NK-92 (cell line): ENCODE data around the gene VPS8.

ENCODE experiments used
- DNase-seq: peaks from one replicate; lab custom pipeline; 2025; ENCODE audit not compliant: unreplicated experiment; lab: John Stamatoyannopoulos, UW

Gene VPS8, protein sequence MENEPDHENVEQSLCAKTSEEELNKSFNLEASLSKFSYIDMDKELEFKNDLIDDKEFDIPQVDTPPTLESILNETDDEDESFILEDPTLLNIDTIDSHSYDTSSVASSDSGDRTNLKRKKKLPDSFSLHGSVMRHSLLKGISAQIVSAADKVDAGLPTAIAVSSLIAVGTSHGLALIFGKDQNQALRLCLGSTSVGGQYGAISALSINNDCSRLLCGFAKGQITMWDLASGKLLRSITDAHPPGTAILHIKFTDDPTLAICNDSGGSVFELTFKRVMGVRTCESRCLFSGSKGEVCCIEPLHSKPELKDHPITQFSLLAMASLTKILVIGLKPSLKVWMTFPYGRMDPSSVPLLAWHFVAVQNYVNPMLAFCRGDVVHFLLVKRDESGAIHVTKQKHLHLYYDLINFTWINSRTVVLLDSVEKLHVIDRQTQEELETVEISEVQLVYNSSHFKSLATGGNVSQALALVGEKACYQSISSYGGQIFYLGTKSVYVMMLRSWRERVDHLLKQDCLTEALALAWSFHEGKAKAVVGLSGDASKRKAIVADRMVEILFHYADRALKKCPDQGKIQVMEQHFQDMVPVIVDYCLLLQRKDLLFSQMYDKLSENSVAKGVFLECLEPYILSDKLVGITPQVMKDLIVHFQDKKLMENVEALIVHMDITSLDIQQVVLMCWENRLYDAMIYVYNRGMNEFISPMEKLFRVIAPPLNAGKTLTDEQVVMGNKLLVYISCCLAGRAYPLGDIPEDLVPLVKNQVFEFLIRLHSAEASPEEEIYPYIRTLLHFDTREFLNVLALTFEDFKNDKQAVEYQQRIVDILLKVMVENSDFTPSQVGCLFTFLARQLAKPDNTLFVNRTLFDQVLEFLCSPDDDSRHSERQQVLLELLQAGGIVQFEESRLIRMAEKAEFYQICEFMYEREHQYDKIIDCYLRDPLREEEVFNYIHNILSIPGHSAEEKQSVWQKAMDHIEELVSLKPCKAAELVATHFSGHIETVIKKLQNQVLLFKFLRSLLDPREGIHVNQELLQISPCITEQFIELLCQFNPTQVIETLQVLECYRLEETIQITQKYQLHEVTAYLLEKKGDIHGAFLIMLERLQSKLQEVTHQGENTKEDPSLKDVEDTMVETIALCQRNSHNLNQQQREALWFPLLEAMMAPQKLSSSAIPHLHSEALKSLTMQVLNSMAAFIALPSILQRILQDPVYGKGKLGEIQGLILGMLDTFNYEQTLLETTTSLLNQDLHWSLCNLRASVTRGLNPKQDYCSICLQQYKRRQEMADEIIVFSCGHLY (N-terminal part only)

DNA sequence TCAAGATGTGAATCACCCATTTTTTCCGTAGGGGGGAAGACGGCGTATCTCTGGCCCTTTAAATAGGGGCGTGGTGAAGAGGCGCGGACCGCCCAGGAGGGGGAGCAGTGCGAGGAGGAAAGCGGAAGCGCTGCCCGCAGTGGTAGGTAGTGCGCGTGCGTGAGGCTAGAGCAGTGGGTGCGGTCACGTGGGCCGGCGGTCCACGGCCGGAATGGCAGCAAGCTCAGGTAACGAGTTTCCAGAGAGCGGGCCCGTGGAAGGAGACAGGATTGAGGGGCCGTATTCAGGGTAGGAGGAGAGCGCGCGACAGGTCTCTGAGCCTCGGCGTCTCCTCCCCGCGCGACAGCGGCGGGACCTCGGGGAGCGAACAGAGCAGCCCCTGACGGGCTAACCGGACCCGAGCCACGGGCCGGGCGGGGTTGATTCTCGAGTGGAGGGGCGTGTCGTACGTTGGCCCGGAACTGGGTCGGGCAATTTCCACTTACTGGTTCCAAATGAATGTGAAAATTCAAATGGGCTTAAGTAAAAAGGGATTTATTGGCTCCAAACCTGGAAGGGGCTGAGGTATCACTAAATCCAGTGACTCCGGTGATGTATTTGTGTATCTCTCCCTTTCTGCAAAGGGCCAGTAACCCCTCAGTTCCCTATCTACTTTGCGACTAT lies at the start of gene VPS8:
Gene VPS8 (plus strand): TSS at position 168 of the 663 bp plus-strand sequence. CDS start 12,467 bp downstream, outside the sequence.
- DNase-seq: peak; percentile 78

DNA sequence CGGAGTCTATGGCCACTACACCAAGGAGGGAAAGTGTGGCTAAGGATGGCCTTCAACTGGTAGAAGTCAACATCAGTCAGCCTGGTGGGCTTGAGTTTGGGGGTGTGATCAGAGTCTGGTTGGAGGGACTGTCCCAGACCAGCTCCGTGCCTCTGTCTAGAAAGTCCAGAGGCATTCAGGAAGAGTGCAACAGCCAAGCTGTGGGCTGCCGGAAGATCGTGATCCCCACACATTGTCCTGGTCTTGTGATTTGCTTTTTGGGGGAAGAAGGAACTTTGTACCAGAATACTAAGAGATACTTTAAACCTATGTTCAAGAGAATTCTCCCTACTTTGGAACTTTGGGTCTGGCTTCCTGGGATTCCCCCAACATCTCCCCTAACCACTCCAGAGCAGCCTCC lies 47.8 kb upstream of the VPS8 start:
- no peak for DNase-seq

DNA sequence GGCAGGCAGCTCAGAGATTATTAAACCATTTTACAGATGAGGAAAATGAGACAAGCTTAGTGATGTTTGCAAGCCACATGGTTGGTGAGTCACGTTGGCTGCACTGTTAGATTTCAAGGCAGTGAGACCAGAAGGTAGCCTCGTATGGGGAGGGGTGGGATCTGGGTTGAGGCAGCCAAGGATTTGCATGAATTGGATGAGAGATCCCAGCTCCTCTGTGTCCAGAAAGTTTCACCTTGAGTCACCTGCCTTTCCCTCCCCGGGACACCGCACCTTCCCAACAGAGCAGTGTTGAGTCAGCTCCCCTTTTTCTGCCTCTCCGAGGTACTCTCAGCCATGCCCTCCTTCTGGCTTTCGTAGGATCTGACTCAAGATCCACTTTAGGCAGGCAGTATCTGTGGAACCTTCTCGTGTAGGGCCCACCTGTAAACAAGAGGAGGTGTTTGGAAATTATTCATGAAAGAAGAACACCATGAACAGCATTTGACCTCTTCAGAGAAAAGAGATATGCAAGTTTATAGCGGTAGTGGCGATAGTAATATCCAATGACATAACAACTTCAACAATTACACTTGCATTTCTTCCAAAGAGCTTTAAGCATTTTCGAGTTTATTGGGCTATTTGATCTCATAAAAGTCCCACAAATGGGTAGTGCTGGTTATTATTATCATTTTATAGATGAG lies 46.8 kb upstream of the VPS8 start:
- DNase-seq: no peak

DNA sequence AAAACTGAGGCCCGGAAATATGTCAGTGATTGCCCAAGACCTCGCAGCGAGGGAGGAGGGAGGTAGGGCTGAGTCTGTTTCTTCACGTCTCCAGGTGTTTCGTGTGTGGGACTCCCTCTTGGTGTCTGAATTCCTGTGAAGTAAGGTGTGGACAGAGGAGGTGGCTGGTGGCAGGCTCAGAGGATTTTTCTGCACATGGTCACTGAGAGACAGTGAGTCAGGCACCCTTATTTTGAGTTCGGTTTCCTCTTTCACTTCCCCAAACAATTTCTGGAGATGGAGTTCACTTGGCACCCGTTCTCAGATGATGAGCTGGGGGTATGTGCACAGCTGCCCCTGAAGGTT lies 46.3 kb upstream of the VPS8 start:
- no peak for DNase-seq

DNA sequence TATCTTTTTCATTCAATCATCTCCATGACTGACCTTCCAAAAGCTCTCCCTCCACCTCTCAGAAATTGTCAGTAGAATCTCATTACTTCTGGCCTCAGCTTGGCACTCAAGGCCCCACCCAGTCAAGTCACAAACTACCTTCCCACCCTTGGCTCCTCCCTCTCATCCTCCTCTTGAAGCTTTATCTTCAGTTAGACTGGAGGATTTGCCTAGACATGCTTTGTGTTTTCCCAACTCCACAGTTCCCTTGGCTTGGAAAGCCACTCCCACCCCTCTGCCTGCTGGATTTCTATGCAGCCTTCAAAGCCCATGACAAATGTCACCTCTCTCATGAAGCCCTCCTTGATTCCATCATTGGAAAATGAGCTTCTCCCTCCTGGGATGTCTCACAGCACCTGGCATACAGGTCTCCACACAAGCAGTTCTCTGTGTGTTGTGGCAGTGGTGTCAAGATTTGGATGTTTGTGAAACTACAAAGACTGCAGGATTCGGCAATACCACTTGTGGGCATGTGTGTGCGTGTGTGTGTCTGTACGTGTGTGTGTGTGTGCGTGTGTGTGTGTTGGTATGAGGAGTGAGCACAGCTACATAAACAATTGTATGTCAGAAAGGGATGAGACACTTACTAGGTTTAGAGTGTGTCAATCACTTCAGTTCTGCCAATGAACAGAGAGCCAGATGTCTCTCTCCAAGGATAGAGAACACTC lies 45.3 kb upstream of the VPS8 start:
- DNase-seq: no peak

DNA sequence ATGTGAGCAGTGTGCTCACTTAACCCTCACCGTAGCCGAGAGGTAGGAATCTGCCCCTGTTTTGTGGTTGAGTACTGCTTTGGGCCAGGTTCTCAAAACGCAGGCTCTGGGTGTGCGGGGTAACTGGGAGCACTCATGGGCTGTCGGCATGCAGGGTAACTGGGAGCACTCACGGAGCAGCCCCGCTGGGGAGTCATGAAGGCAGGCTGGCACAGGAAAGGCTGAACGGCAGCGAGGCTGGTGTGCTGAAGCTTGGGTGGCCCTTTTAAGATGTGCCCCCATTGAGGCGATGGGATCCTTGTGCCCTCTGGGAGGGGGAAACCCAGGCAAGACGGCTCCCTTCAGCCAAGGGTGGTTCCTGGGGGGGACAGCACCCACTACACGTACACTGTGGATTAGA lies 44.6 kb upstream of the VPS8 start:
- no peak for DNase-seq

DNA sequence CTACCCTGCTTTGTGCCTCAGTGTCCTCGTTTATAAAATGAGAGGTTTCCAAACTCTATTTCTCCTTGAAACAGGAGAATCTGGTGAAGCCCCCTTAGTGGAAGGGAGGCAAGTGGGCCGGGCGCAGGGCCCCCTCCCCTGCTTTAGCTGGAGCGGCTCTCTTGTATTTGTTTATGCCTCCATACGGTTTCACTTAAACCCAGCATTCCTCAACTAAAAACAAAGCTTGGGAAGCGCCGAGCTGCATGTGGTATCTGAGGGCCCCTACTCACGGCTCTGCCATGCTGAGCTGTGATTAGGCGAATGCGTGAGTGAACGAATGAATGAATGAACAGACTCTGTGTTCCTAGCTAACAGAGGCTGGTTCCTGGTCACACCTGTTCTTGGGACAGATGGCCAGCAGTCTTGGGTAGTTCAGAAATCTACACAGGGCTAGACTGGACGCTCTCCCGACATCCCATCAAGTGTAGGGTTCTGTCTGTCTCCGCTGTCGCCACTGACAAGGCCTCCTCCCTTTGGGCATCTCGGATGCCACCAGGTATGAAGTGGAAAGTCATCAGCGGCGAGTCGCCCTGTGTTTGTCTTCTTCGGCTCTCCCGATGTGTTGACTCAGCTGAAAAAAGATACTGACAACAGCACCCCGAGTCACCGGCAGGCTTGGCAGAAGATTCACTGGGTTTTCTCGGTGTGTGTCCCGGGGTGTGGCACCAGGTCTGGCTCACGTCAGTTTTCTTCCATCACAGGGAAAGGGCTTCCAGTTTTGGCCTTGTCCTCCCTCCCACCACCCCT lies 42.4 kb upstream of the VPS8 start:
- DNase-seq: no peak

DNA sequence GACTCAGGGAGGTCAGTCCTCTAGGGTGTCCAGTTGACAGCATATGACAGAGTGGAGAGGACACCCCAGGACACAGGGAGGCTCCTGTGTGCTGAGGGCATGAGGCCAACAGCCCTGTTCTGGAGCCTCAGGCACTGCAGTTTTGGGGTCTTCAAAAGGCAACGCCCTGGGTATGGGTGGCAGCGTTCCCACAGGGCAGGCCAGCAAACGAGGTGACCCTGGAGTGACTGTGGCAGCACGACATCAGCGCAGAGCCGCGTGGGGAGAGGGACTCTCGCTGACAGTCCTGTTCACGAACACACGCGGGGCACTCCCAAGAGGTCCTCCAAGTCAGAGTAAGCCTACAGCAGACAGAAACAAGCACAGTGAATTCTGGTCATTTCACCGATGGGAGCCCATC lies 41.4 kb upstream of the VPS8 start:
- no peak for DNase-seq

DNA sequence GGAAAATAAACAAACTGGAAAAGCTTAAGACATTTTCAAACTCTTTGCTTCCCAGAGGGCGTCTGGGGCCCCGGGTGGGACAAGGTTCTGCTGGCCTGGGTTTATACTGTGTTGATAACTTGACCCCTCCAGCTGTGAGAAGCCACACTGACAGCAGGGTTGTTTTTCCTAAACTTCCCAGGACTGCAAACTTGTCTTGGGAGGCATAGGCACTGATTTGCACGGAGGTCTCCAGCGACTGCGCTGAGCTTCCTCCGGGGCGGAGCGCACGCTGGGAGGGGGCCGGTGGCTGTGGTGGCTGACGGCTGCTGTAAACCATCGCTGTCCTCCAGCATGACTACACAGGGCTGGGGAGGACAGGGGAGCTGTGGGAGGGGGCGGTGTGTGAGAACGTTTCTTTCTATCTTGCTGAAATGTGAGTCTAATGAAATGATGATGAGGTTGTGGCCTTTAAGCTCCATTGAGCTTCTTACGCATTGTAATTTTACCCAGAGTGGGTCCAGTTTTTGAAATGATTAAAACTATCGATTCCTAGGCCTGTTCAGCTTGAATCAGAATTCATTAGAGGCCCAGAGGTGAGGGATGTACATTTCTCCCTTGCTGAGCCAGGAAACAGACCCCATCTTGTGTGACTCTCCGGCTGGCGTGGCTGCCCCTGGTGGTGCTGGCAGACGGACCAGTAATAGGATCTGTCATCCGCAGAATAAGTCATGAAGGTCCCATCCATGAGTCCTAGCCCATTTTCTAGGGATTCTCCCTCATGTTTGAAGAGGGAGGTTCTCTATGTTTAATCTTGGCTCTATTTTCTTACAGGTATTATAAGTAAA lies 40.5 kb upstream of the VPS8 start:
- DNase-seq: no peak

DNA sequence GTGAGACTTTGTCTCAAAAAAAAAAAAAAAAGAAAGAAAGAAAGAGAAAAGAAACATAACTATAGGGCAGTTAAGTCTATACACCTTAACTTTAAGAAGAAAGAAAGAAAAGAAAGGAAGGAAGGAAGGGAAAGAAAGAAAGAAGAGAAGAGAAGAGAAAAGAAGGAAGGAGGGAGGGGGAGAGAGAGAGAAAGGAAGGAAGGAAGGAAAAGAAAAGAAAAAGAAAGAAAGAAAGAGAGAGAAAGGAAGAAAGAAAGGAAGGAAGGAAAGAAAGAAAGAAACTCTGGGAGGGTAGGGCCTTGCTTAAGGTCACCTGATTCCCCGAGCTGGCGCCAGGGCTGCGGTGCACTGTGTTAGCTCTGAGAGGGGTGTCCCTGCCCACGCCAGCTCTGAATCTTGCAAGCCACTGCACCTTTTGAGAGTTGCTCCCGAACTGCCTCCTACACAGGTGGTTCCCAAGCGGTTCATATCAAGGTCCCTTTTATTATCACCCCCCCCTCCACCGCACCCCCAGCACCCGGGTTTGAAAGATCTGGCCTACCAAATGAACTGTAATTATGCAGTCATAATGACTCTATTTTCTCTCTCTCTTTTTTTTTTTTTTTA lies 39.2 kb upstream of the VPS8 start:
- DNase-seq: no peak

DNA sequence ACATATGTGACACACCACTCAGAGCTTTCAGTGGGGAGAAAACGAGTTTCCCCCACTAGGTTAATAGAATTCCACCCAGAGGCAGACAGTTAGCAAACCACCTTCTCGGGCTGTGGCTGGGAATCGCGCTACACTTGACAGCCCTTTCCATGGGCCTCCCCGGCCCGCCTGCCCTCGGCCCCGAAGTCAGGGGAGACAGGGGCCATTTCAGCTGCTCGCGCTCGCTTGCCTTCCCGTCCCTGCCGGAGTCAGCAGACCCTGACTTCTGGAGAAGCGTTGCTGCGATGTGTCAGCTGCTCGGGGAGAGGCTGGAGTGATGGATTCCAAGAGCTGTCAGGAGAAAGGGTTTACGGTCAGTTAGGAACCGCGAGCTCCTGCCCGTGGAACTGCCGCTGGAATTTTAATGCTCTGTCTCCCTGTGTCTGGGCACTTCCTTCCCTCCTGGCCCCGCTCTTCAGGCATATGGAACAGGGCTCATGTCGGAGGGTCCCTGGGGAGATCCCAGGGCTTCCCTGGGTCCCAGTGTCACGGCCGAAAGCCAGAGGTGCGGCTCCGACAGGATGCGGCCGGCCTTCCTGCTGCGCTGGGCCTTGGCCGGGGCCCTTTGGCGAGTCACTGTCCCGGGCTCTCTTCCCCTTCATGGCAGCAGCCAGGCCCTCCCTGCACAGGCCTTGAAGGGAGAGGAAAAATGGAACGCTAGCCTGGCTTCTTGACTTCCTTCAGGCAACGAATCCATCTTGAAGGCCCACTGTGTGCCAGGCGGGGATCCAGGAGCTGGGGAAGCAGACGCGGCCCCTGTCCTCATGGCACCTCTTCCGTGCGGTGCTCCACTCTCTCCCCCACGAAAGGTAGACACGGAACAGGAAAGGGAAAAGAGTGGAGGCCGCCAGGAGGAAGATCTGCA lies 38.4 kb upstream of the VPS8 start:
- no peak for DNase-seq

DNA sequence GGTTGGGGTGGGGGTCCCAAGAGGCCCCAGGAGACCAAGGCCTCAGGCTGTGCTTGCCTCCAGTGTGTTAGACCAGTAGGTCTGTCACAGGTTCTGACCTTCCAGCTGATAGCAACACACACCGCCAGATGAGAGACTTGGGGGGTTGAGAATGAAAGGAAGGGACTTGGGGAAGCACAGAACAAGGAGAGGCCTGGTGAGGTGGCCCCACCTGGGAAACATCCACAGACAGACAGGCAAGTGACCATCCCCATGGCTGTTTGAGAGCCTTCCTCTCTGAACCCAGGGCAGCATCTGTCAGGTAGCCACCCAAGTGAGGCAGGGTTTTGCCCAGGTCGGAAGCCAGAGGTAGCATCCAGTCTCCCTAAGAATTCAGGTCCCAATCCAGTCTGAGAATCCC lies 35.0 kb upstream of the VPS8 start:
- DNase-seq: no peak

DNA sequence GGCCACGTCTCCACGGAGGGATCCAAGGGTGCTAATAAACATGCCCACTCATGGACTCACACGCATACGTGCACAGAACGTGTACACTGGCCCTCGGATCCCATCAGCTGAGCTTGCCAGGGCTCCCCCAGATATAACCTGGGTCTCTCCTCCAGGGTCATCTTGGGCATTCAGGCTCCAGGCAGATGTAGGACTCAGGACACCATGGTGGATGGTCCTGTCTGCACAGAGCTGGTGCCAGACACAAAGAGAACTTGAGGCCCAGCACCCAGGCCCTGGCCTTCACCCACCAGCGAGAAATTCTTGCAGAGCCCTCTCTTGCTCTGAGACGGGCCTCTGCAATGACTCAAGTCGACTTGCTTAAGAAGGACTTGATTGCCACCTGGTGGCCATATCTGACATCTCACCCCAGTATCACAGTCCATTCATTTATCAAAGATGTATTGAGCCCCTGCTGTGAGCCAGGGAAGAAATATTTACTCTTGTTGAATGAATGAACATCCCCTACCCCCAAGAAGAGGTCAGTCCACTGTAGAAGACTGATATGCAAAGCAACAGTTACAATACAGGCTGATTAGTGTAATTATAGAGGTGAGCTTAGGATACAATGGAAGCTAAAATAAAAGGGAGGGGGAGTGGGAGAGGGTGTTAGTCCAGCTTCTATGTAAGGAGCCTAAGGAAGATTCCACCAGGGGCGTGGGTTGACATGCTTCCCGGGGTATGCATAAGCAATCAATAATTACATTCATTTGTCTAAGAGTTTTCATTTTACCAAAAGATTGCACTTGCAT lies 34.2 kb upstream of the VPS8 start:
- DNase-seq: peak; percentile 19

DNA sequence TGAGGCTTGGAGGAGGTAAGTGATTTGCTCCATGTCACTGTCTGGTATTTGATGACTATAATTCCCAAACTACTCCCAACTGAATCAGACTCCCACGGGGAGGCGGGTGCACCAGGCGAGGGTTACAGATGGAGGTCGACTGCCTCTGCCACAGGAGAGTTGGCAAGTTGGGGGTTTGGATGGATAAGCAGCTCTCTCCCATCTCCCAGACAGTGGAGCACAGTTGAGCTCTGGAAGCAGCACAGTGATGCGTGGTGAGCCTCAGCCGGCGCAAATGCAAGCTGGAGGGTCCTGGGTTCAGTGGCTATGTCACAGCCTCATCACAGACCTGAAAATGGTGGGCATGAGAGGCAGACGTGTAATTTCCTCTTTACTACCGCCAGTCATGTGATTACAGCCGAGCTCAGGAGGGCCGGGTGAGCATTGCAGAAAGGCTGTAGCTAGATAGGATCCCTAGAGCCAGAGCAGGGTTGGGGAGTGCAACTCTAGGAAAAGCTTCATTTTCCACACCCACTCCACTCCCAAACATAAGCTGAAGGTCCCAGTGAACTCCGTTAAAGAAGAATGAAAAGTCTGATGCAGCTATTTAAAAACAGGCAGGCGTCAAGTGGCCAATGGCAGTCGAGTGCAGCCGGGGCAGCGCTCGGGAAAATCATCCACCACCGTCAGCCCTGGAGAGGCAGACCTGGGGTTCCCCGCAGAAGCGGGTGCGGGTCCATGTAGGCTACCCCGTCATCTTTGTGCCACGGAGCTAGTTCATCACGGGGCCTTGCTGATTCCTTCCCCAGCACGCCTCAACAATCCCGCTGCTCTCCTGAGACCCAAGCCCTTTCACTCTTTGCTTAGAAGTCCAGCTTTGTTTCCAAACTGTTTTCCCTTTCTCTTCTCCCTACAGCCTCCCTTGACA lies 33.3 kb upstream of the VPS8 start:
- no peak for DNase-seq

DNA sequence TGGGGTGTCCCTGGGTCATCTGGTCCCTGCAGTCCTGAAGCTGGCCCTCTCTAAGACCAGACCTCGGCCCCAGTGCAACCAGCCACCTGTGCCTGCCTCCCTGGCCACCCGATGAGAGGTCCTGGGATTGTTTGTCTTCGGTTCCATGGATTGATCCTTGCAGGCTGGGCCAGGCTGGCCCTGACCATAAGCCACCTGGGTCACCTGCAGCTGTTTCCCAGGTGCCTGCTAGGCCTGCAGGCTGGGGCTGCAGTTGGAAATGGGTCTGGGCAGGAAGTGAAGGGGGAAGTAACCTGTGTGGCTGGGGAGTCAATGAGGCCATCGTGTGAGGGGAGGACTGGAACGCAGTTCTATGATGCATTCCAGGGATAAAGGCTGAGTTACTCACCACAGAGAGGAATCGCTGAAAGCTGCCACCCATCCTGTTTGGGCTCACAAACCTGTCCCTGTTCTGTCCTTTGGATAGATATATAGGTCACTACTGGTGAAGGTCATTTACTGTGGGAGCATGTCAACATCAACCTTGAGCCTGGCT lies 30.9 kb upstream of the VPS8 start:
- no peak for DNase-seq
